GM12873 (cell line): ENCODE measurements around the gene GABRA5.
A peak's percentile ranks its signal among the peaks of the same experiment; 100 is the strongest.

ENCODE experiments used
- TF ChIP-seq, protein P1 (sequence below): IDR thresholded peaks from 2 replicates; pipeline ENCODE4 v1.5.1; 2012; ENCODE audit warnings: low read depth, mild to moderate bottlenecking, moderate library complexity, low read length, control low read depth; ENCODE audit not compliant: insufficient read depth; ENCODE audit errors: missing control alignments

Gene GABRA5

GRCh38 chr15:26866298-26867199 lies at the start of gene GABRA5:
TSS of gene GABRA5 (plus strand) at chr15:26867062. CDS start at chr15:26869249, 2,187 bp downstream.
- TF ChIP-seq, protein P1, sequence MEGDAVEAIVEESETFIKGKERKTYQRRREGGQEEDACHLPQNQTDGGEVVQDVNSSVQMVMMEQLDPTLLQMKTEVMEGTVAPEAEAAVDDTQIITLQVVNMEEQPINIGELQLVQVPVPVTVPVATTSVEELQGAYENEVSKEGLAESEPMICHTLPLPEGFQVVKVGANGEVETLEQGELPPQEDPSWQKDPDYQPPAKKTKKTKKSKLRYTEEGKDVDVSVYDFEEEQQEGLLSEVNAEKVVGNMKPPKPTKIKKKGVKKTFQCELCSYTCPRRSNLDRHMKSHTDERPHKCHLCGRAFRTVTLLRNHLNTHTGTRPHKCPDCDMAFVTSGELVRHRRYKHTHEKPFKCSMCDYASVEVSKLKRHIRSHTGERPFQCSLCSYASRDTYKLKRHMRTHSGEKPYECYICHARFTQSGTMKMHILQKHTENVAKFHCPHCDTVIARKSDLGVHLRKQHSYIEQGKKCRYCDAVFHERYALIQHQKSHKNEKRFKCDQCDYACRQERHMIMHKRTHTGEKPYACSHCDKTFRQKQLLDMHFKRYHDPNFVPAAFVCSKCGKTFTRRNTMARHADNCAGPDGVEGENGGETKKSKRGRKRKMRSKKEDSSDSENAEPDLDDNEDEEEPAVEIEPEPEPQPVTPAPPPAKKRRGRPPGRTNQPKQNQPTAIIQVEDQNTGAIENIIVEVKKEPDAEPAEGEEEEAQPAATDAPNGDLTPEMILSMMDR, result no peak

DNA sequence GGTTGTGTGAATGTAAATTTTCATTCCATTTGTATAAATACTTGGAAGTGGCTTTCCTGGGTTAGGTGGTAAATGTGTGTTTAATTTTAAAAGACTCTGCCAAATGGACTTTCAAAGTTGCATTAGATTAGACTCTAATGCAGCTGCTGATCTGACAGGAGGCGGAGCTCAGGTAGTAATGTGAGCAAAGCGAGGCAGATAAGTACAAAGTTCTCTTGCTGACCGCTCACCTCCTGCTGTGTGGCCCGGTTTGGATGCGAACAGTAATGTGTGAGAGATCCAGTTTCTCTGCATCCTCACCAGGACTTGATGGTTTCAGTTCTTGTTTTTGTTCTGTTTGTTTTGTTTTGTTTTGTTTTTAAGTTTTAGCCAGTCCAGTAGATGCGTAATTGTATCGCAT lies 34.9 kb upstream of the GABRA5 start:
- TF ChIP-seq, protein P1, result no peak

DNA sequence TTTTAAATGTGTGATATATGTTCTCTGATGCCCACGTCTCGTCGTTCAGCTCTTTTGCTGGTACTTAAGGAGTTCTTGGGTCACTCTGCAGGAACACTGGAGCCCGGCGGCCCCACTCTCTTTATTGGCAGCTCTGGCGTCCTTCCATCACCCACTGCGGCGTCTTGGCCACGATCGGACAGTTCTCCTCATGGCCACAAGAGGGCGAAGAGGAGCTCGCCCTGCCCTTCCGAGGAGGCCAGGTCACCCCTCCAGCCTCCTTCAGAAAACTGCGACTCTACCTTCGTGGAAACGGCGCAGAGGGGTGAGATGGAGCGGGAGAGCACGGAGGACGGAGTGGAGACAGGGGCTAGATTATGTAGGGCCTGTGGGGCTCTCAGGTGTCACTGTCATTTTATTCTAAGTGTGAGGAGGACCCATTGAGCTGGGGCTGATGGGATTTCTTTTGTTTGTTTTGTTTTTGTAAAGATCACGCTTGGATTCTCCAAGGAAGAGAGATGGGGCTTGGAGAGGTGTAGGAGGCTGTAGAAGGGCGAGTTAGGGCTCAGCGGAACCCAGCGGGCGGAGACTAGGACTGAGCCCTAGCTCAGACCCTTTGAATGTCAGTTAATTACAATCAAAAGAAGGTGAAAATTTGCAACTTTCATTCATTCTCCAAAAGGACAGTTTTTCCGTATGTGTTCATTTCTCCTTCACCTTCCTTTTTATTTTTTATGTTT lies 28.0 kb upstream of the GABRA5 start:
- TF ChIP-seq, protein P1, result peak; percentile 55

DNA sequence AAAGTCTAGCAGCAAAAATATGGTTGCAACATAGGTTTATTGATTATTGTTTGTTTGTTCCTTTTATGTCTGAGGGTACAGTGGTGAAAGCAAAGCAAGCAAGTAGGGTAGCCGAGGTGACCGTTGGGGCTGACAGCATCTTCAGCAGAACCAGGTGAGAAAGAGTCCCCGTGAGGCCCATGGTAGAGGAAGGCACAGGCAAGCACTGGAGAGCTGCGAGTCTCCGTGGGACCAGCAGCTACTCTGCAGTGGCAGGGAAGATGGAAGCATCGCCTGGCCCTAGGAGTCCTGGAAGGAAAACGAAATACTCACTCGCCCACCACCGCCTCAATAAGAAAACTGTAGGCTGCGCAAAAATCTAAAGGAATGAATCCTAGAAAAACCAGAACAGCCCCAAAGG lies 25.3 kb upstream of the GABRA5 start:
- TF ChIP-seq, protein P1, result no peak

DNA sequence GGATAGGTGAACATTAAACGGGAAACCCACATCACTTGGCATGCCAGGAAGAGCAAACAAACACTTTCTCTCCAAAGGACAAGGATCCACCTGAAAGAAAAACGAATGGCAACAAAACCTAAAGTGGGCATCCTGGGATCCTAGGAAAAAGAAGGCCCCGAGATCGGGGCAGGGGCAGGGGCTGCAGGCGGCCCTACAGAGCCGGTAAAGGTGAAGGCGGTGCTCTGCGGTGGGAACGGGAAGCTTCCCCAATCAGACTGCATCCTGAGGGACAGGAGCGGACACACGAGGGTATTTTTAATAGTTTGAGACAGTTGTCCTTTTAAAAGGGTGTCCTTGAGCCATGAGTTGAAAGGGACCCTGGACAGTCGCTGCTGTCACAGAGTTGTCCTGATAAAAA lies 24.9 kb upstream of the GABRA5 start:
- TF ChIP-seq, protein P1, result no peak

DNA sequence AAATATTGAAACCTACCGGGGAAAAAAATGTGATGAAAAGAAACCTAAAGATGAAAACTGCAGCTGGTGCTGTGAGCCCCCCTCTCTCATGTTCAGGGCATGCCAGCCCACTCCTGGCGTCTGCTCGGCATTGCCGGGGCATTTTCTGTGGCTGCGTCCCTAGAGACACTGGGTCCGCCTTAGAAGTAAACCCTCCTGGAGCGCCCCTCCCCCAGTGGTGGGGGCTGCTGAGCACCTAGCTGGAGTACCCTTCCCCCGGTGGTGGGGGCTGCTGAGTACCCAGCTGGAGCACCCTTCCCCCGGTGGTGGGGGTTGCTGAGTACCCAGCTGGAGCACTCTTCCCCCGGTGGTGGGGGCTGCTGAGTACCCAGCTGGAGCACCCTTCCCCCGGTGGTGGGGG lies 24.5 kb upstream of the GABRA5 start:
- TF ChIP-seq, protein P1, result no peak

GRCh38 chr15:26844901-26845300 lies 22.0 kb upstream of the GABRA5 start:
- TF ChIP-seq, protein P1, result no peak
